ENCODE results near the gene TSPAN9. TPM values are rescaled to one million over a fixed set of nuclear protein-coding genes. Genes with fewer than 3 reads are reported as not detected.

TSPAN9 gene
- total and polyA plus RNA-seq, 4 donors, result 17.4 to 62.9 (median 34.2) TPM

DNA sequence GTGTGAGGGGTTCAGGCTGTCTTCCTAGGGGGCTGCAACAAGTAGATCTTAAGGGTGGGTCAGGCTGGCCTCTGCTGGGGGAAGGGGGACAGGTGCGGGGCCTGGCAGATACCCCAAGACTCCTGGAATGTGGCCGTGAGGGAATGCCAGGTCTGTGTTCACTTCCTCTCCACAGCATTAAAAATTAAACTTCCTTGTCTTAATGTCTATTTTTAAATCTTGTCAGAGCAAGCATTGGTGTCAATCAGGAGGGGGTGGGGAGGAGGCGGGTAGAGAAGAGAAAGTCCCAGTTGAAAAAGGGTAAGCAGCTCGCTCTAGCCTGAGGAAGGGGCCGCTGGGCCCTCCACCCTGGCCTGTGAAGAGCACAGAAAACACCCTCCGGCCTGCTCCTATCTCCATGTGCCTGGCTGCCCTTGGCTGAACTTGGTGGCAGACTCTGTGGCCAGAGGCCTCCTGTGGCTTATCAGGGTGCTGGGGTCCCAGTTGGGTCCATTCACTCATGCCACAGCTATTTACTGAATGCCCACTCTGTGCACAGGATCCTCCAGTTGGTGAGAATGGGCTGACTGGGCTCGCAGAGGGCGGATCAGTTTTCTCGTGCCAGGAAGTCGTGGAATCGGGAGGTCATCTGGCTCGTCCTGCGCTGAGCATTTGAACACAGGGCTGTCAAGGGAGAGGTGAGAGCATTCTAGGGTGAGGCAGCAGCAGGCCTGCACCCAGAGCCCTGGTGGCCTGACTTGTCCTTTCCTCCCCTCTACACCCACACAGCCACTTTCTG, 128.8 kb downstream of the TSPAN9 start:
- TF ChIP-seq YY1 (IDR thresholded peaks at IDR 0.05), result no peak
- no peaks in the 10 kb centered on the region for H3K27me3 ChIP-seq (ENCODE audit: control insufficient read depth in 4 of 4, insufficient read depth in 4 of 4, low read length in 3 of 4)
- WGBS, result 81% methylated on average over 13 of the region's 13 CpGs
- H3K36me3 ChIP-seq (ENCODE audit: control insufficient read depth in 4 of 4, insufficient read depth in 3 of 4, low read depth in 1 of 4, low read length in 3 of 4), result peaks cover 0 to 14% (median 3%) of the 10 kb centered on the region in 4 donors
- no peak overlapping the region for H3K4me3 ChIP-seq (ENCODE audit: low read depth in 1 of 3, low read length in 3 of 3)
- H3K27ac ChIP-seq (ENCODE audit: low read depth in 1 of 2, low read length in 2 of 2), result no peak overlapping the region
- no peaks in the 10 kb centered on the region for H3K9me3 ChIP-seq (ENCODE audit: control insufficient read depth in 4 of 4, low read length in 3 of 4)
- DNase-seq (ENCODE audit: low spot score), result no peak
- no peak overlapping the region for H3K9ac ChIP-seq (ENCODE audit: low read depth in 1 of 2, low read length in 2 of 2)
- peaks cover 0 to 10% (median 2%) of the 10 kb centered on the region in 4 donors for H3K4me1 ChIP-seq (ENCODE audit: control insufficient read depth in 4 of 4, insufficient read depth in 4 of 4, low read length in 3 of 4)

DNA sequence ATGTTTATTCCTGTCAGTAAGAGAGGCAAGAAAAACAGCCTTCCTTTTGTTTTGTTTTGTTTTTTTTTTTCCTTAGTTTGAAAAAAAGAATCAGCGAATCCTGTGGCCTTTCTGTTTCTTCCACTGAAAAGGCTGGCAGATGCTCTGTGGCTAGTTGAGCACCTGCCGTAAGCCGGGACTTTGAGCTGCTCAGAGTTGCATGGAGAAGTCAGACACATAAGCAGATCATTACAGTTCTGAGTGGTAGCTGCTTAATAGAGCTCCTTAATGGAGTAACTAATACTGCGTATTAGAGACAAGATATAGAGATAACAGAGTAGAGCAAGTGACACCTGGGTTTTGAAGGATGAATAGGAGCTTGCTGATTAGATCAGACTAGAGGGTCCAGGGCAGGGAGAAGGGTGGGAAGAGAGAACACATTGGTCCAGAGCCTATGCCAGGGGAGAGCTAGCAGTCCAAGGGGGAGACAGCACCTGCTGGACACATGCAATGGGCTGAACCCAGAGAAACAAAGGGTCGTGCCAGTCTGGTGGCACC, 129.4 kb downstream of the TSPAN9 start:
- Histone ChIP-seq H3K9ac (ENCODE audit: low read depth in 1 of 2, low read length in 2 of 2) (no peak overlapping the region), H3K27ac (ENCODE audit: low read depth in 1 of 2, low read length in 2 of 2) (no peak overlapping the region), H3K36me3 (ENCODE audit: control insufficient read depth in 4 of 4, insufficient read depth in 3 of 4, low read depth in 1 of 4, low read length in 3 of 4) (peaks cover 0 to 9% (median 3%) of the 10 kb centered on the region in 4 donors), H3K4me1 (ENCODE audit: control insufficient read depth in 4 of 4, insufficient read depth in 4 of 4, low read length in 3 of 4) (peaks cover 0 to 10% (median 2%) of the 10 kb centered on the region in 4 donors), H3K9me3 (ENCODE audit: control insufficient read depth in 4 of 4, low read length in 3 of 4) (no peaks in the 10 kb centered on the region), H3K4me3 (ENCODE audit: low read depth in 1 of 3, low read length in 3 of 3) (no peak overlapping the region), H3K27me3 (ENCODE audit: control insufficient read depth in 4 of 4, insufficient read depth in 4 of 4, low read length in 3 of 4) (no peaks in the 10 kb centered on the region)
- no peak for DNase-seq (ENCODE audit: low spot score)
- TF ChIP-seq CTCF (IDR thresholded peaks at IDR 0.05; ENCODE audit: low read depth, low read length, missing input control), result no peak
- no peak for TF ChIP-seq HNF4A (conservative IDR thresholded peaks at IDR 0.05)
- TF ChIP-seq YY1 (IDR thresholded peaks at IDR 0.05), result no peak
- TF ChIP-seq RAD21 (IDR thresholded peaks at IDR 0.05), result no peak
- no peak for TF ChIP-seq REST (IDR thresholded peaks at IDR 0.05)
- no peak for TF ChIP-seq ATF3 (IDR thresholded peaks at IDR 0.05)
- TF ChIP-seq TAF1 (conservative IDR thresholded peaks at IDR 0.05), result no peak
- no peak for TF ChIP-seq HNF4G (IDR thresholded peaks at IDR 0.05)
- TF ChIP-seq FOXA2 (IDR thresholded peaks at IDR 0.05), result no peak
- TF ChIP-seq, protein P1, sequence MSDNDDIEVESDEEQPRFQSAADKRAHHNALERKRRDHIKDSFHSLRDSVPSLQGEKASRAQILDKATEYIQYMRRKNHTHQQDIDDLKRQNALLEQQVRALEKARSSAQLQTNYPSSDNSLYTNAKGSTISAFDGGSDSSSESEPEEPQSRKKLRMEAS (IDR thresholded peaks at IDR 0.05), result no peak
- no peak for TF ChIP-seq FOXA1 (IDR thresholded peaks at IDR 0.05)
- TF ChIP-seq GABPA (IDR thresholded peaks at IDR 0.05 in 1 of 2, conservative IDR thresholded peaks at IDR 0.05 in 1 of 2), result no peak
- TF ChIP-seq NR2F2 (IDR thresholded peaks at IDR 0.05), result no peak
- no peak for TF ChIP-seq JUND (IDR thresholded peaks at IDR 0.05)
- TF ChIP-seq RXRA (IDR thresholded peaks at IDR 0.05), result no peak
- no peak for TF ChIP-seq ZBTB33 (IDR thresholded peaks at IDR 0.05)
- no peak for TF ChIP-seq EGR1 (IDR thresholded peaks at IDR 0.05; ENCODE audit: low read depth in 2 of 2)
- TF ChIP-seq SP1 (IDR thresholded peaks at IDR 0.05), result no peak
- WGBS, result 90% methylated on average over 5 of the region's 5 CpGs

Measured in liver (tissue), 9 donors.